NCI-H187 (cell line): ENCODE data around the gene UBTD1.
"Not testable (repeated sequence)": the region's sequence is repeated elsewhere in the genome, so short reads cannot be mapped to it uniquely, and the experiment has no call there.

Experiments used
- DNase-seq, 2 experiments: peaks; one replicate each; lab custom pipeline; 2025; lab: John Stamatoyannopoulos, UW

Gene UBTD1

GRCh38 chr10:97515271-97515978 lies 16.7 kb downstream of the UBTD1 start:
- no peak for DNase-seq

GRCh38 chr10:97517096-97517750 lies 18.5 kb downstream of the UBTD1 start:
- DNase-seq: no peak

DNA sequence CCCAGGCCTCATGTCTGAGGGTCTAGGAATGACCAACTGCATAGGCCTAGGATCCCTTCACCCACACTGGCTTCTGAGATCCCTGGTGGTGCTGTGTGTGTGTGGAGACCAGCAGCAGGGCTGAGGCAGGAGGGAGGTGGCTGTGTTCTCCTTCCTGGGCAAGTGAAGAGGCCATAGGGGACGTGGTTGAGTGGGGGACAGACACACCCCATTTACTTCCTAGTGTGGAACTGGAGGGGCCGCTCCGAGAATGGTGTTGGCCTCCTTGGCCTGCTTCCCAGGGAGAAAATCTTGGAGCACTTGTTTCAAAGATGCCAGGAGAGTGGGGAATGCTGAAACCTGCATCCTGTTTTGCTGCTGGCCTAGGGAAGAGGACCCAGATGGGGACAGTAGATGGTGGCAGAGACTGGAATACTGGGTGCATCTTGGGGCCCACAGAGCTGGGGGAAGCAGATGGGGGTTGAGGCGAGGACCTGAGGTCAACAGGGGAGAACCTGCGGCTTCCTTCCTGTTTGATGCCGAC lies 19.1 kb downstream of the UBTD1 start:
- DNase-seq: no peak

- DNase-seq: no peak
Measured at GRCh38 chr10:97518301-97519043, 19.7 kb downstream of the UBTD1 start.

- DNase-seq: no peak
Measured at GRCh38 chr10:97519342-97519741, 20.6 kb downstream of the UBTD1 start.

DNA sequence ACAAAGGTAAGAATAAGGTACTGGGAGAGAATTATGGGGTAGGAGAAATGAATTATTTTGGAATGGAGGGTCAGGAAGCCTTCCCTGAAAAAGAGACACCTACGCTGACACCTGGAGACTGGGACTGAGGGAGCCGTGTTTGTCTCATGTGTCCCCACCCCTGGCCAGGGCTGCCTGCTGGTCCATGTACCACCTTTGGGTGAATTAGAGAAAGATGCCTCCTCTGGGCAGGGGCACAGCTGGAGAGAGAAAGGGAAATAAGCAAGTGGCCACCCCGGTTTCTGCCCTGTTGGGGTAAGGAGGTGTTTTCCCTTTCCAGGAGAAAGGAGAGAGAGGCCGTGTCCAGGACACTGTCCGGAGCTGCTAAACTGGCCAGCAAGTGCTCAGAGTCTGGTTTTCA lies 21.8 kb downstream of the UBTD1 start:
- DNase-seq: no peak

DNA sequence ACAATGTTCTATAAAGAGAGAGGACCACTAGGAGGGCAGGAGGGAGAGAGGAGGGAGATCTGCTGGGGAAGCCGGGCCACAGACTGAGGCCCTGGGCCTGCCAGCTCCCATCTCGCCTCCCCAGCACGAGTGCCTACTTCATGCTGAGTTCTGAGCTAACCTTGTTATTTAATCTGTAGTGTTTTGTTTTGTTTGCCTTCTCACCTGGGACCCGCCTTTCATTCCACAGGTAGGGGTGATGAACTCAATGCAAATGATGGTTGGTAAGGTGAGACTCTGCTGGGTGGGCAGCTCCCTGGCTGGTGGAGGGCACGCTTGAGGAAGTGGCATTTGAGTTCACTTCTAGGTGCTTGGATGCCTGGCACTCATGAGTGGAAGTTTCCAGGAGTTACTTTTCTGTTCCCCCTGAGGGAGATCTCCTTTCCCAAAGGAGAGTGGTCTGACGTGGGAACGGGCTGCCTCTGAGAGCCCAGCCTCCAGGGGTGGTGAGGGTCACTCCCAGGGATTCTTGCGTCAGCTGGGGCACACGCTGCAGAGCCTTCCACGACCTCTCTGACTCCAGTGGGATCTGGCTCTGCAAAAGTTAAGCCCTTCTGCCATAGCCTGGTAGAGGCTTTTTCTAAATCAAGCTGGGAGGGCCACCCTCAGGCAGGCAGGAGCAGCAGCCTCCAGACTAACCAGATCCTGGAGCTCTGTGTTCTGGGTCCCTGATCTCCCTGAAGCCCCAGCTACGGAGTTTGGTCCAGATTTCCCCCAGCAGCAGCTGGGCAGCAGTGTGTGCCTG lies 22.4 kb downstream of the UBTD1 start:
- DNase-seq: no peak

DNA sequence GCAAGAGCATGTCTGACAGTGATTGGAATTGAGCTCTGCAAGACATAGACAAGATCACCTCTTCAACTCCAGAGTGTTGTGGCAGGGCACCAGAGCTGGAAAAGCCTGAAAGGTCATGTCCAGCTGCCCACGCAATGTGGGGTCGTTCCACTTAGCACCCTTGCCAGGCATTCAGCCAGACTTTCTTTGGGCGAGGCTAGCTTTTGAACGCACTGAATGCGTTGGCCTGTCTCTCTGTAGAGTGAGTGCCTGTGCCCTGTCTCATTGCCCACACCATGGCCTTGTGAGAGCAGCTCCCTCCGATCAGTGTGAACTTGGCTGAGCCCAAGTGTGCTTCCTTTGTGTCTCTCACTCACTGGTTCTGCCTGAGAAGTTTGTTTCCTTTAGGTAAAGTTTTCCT lies 23.3 kb downstream of the UBTD1 start:
- no peak for DNase-seq

- no peak for DNase-seq
Measured at GRCh38 chr10:97522937-97523336, 24.2 kb downstream of the UBTD1 start.

DNA sequence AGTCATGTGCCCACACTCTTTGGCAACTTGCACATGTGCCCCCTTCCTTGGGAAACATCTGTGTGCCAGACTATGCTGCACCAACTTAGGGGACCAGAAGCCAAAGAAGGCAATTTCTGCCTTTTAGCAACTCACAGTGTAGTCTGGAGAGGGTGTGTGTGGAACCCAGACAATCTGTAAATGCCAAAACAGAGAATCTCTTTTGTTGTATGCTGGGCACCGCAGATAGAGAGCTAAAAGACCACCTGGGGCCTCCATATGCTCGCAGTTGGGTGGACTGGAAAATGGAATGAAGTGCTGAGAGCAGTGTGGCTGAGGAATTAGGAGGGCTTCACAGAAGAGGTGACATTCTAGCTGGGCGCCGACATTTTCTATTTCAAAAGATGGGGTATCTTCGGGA lies 26.4 kb downstream of the UBTD1 start:
- no peak for DNase-seq

GRCh38 chr10:97525683-97526110 lies 27.0 kb downstream of the UBTD1 start:
- no peak for DNase-seq

DNA sequence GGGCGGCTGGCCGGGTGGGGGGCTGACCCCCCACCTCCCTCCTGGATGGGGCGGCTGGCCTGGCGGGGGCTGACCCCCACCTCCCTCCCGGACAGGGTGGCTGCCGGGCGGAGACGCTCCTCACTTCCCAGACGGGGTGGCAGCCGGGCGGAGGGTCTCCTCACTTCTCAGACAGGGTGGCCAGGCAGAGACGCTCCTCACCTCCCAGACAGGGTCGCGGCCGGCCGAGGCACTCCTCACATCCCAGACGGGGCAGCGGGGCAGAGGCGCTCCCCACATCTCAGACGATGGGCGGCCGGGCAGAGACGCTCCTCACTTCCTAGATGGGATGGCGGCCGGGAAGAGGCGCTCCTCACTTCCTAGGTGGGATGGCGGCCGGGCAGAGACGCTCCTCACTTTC lies 30.2 kb downstream of the UBTD1 start:
- DNase-seq: not testable (repeated sequence)

GRCh38 chr10:97529685-97530465 lies 31.2 kb downstream of the UBTD1 start:
- DNase-seq: no peak

- DNase-seq: no peak
Measured at GRCh38 chr10:97531401-97531986, 32.8 kb downstream of the UBTD1 start.

GRCh38 chr10:97532935-97533671 lies 34.4 kb downstream of the UBTD1 start:
- DNase-seq: no peak

GRCh38 chr10:97533888-97534287 lies 35.2 kb downstream of the UBTD1 start:
- DNase-seq: no peak

DNA sequence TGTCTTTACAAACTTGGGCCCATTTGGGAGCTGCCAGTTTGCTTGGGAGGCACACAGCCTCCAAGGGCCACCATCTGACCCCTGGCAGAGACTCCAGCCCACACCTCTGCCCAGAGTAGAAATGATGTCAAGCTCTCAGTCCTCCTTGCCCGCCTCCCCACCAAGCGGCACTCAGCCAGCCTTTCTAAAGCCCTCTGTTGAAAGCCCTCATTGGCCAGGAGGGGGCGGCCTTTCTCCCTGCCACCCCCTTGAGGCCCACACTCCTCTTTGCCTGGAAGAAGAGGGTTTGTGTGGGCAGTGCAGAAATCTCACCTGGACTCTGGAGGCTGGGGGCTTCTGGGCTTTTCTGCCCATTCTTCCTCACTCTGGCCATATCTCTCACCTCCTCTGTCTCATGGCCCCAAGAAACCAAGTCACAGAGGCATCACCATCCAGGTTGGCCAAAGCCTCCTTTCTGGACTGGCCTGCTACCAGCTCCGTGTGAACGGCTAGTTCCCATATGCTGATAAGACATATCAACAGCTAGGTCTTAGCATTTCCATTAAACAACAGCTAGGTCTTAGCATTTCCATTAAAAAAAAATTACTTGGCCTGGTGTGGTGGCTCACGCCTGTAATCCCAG lies 36.1 kb downstream of the UBTD1 start:
- DNase-seq: no peak

DNA sequence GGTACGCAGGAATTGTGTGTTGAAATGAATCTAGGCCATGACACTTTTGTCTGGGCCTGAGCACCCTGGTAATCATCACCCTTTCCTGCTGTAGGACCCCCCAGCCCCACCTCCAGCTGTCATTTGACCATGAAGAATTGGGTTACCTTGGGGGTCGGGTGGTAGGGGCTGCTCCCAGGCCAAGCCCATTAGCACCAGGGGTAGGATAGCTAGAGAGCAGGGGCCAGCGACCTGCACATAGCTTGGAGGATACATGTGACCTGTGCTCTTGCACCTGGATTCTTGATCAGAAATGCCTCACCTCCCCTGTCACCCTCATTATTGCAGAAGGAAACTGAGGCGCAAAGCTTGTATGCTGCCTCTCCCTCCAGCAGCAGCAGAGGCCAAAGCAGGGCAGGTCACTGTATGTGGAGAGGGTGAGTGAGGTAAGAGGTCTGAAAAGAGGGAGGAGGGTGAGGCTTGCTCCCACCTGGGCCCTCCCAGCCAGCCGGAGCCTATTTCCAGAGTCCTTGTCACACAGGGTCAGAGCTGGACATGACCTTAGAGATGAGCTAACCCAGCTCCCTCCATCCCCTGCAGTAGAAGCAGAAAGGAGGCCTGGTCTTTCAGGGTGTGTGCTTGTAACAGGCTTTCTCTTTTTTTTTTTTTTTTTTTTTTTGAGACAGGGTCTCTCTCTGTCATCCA lies 38.6 kb downstream of the UBTD1 start:
- no peak for DNase-seq

- no peak for DNase-seq
Measured at GRCh38 chr10:97538411-97538810, 39.7 kb downstream of the UBTD1 start.
